HCT116 (cell line): Measurements from ENCODE around the gene ZBED6. TPM values are rescaled to one million over a fixed set of nuclear protein-coding genes. Genes with fewer than 3 reads are reported as not detected.

Experiments used
- ATAC-seq: fragments of 200-7000 bp; cut with Tn5 transposase; 2 replicates; pipeline ENCODE4 v1.9.1; 2020; ENCODE audit warnings: mild to moderate bottlenecking, moderate library complexity
- BruUV-seq: library from RNA; stranded (reverse); fragments of 400-500 nt; replicated peaks from 2 replicates; lab custom pipeline; 2021; lab: Mats Ljungman, UMichigan
- CTCF ChIA-PET: fragments of 300-600 bp; sonication (Branson Sonifier 250); formaldehyde crosslinking; loops from one replicate; lab custom pipeline; 2021; ENCODE audit warnings: antibody characterized with exemption; lab: Charles Lee
- POLR2A ChIA-PET: fragments of 300-600, 350-600 bp; sonication (Branson Sonifier 250); formaldehyde crosslinking; loops from one replicate; lab custom pipeline; 2021; ENCODE audit warnings: antibody characterized with exemption; lab: Charles Lee
- RAD21 ChIA-PET, 2 experiments: fragments of 300-600 bp; sonication (Branson Sonifier 250); formaldehyde crosslinking; loops; one replicate each; lab custom pipeline; 2023; ENCODE audit warnings: low total read pairs in 2 of 2; ENCODE audit not compliant: uncharacterized antibody in 2 of 2, unreplicated experiment in 2 of 2, low non-redundant PET in 1 of 2; lab: Charles Lee
- DNase-seq: peaks from one replicate; pipeline ENCODE4 v3.0.0-alpha.2; 2010; ENCODE audit warnings: low read depth, low spot score
- H2AFZ ChIP-seq: fragments of 200-600 bp; shearing (Covaris generic), sonication (generic); 2 replicates; pipeline ENCODE4 v1.6.1; 2017; ENCODE audit warnings: low read depth, mixed run types, mixed read lengths, antibody characterized with exemption, low read length; ENCODE audit not compliant: poor library complexity, severe bottlenecking
- H3K27ac ChIP-seq: 2 replicates; pipeline ENCODE4 v1.5.1; 2012; ENCODE audit warnings: low read depth, low read length
- H3K27me3 ChIP-seq: fragments of 200-600 bp; sonication (generic); 2 replicates; pipeline ENCODE4 v1.6.1; 2016; ENCODE audit warnings: mixed run types, low read length, mixed read lengths; ENCODE audit not compliant: insufficient read depth
- H3K36me3 ChIP-seq, 2 experiments: fragments of 200-500 bp in 1 of 2; fragments of 200-600 bp in 1 of 2; sonication (Bioruptor generic) in 1 of 2; sonication (generic) in 1 of 2; 2 replicates each; pipeline versions ENCODE4 v1.5.1 to v1.6.1; 2014 to 2016; ENCODE audit warnings: low read length in 2 of 2, inconsistent platforms in 1 of 2, mixed read lengths in 1 of 2, mixed run types in 1 of 2; ENCODE audit not compliant: insufficient read depth in 2 of 2, control insufficient read depth in 1 of 2
- H3K4me1 ChIP-seq, 2 experiments: fragments of 200-600 bp in 1 of 2; sonication (generic) in 1 of 2; 2 replicates each; pipeline versions ENCODE4 v1.5.1 to v1.6.1; 2012 to 2017; ENCODE audit warnings: low read length in 2 of 2, inconsistent platforms in 1 of 2, mild to moderate bottlenecking in 1 of 2, mixed read lengths in 1 of 2, mixed run types in 1 of 2, moderate library complexity in 1 of 2; ENCODE audit not compliant: insufficient read depth in 2 of 2, control insufficient read depth in 1 of 2
- H3K4me2 ChIP-seq: fragments of 200-600 bp; sonication (generic); 2 replicates; pipeline ENCODE4 v1.6.1; 2017; ENCODE audit warnings: mixed run types, low read length, mixed read lengths
- H3K4me3 ChIP-seq, 2 experiments: fragments of 200-600 bp in 1 of 2; sonication (generic) in 1 of 2; replicated peaks in 1 of 2; 2 replicates each; pipeline ENCODE4 v1.5.1; 2011 to 2016; ENCODE audit warnings: low read length in 2 of 2, control low read depth in 1 of 2, low read depth in 1 of 2, mild to moderate bottlenecking in 1 of 2, mixed read lengths in 1 of 2, mixed run types in 1 of 2
- H3K79me2 ChIP-seq: fragments of 200-600 bp; sonication (generic); 2 replicates; pipeline ENCODE4 v1.6.1; 2017; ENCODE audit warnings: mild to moderate bottlenecking, mixed run types, low read length, moderate library complexity, mixed read lengths; ENCODE audit not compliant: insufficient read depth
- H3K9ac ChIP-seq: fragments of 200-600 bp; sonication (generic); 2 replicates; pipeline ENCODE4 v1.6.1; 2016; ENCODE audit warnings: low read length, mixed read lengths
- H3K9me2 ChIP-seq: fragments of 200-600 bp; sonication (generic), shearing (Covaris generic); 2 replicates; pipeline ENCODE4 v1.6.1; 2017; ENCODE audit warnings: mixed run types, mild to moderate bottlenecking, moderate library complexity; ENCODE audit not compliant: insufficient read depth
- H3K9me3 ChIP-seq, 2 experiments: fragments of 200-500 bp in 1 of 2; fragments of 200-600 bp in 1 of 2; sonication (Bioruptor generic) in 1 of 2; sonication (generic) in 1 of 2; 2 replicates each; pipeline ENCODE4 v1.6.1; 2014 to 2017; ENCODE audit warnings: low read length in 2 of 2, mixed read lengths in 2 of 2, inconsistent platforms in 1 of 2, low read depth in 1 of 2, mild to moderate bottlenecking in 1 of 2, mixed run types in 1 of 2, moderate library complexity in 1 of 2; ENCODE audit not compliant: control insufficient read depth in 1 of 2, insufficient read depth in 1 of 2
- H4K20me1 ChIP-seq: fragments of 200-600 bp; sonication (generic), shearing (Covaris generic); 2 replicates; pipeline ENCODE4 v1.6.1; 2017; ENCODE audit warnings: mixed run types, mild to moderate bottlenecking, moderate library complexity; ENCODE audit not compliant: insufficient read depth
- CEBPB ChIP-seq: IDR thresholded peaks from 2 replicates; pipeline ENCODE4 v1.6.1; 2012; ENCODE audit warnings: low read depth
- CTCF ChIP-seq, 3 experiments: fragments of 200-600 bp in 1 of 3; sonication (generic) in 1 of 3; IDR thresholded peaks in 2 of 3; conservative IDR thresholded peaks in 1 of 3; 2 replicates each; pipeline ENCODE4 v1.5.1; 2012 to 2017; ENCODE audit warnings: low read depth in 2 of 3, low read length in 2 of 3, antibody characterized with exemption in 1 of 3, borderline replicate concordance in 1 of 3, control low read depth in 1 of 3, mild to moderate bottlenecking in 1 of 3, mixed read lengths in 1 of 3, mixed run types in 1 of 3, moderate library complexity in 1 of 3; ENCODE audit not compliant: insufficient read depth in 1 of 3
- ELF1 ChIP-seq: IDR thresholded peaks from 2 replicates; pipeline ENCODE4 v1.6.1; 2012; ENCODE audit warnings: low read depth, borderline replicate concordance
- EZH2 ChIP-seq: fragments of 200-600 bp; sonication (generic); IDR thresholded peaks from 2 replicates; pipeline ENCODE4 v1.6.1; 2017; ENCODE audit warnings: antibody characterized with exemption, mixed run types
- EZH2phosphoT487 ChIP-seq: fragments of 200-600 bp; IDR thresholded peaks from 2 replicates; pipeline ENCODE4 v1.6.1; 2018; ENCODE audit warnings: antibody characterized with exemption, borderline replicate concordance
- FOSL1 ChIP-seq: IDR thresholded peaks from 2 replicates; pipeline ENCODE4 v1.6.1; 2012; ENCODE audit warnings: low read depth
- JUND ChIP-seq: IDR thresholded peaks from 2 replicates; pipeline ENCODE4 v1.6.1; 2012
- MAX ChIP-seq: IDR thresholded peaks from 2 replicates; pipeline ENCODE4 v1.6.1; 2012
- POLR2AphosphoS5 ChIP-seq: IDR thresholded peaks from 2 replicates; pipeline ENCODE4 v1.6.1; 2011; ENCODE audit warnings: mild to moderate bottlenecking, low read depth, low read length, moderate library complexity
- RAD21 ChIP-seq: IDR thresholded peaks from 2 replicates; pipeline ENCODE4 v1.6.1; 2012; ENCODE audit warnings: low read depth, mild to moderate bottlenecking
- REST ChIP-seq: IDR thresholded peaks from 2 replicates; pipeline ENCODE4 v1.6.1; 2012; ENCODE audit warnings: low read depth
- SIN3A ChIP-seq: IDR thresholded peaks from 2 replicates; pipeline ENCODE4 v1.6.1; 2012; ENCODE audit warnings: low read depth
- SP1 ChIP-seq: IDR thresholded peaks from 2 replicates; pipeline ENCODE4 v1.6.1; 2012; ENCODE audit warnings: low read depth
- SRF ChIP-seq: IDR thresholded peaks from 2 replicates; pipeline ENCODE4 v1.6.1; 2012; ENCODE audit warnings: low read depth
- ZNF274 ChIP-seq: fragments of 200-500 bp; sonication (Bioruptor generic); IDR thresholded peaks from 2 replicates; pipeline ENCODE4 v1.6.1; 2014; ENCODE audit warnings: mild to moderate bottlenecking, low read depth, low read length, inconsistent platforms
- intact Hi-C: fragments of 100-400 bp; cut with micrococcal nuclease; formaldehyde crosslinking; loops from 2 replicates; pipeline ENCODE4 v1.10.0; 2022
- total RNA-seq: library from RNA; stranded (reverse); gene quantifications from one replicate; pipeline ENCODE4 v1.2.1, GENCODE V29; 2021; ENCODE audit not compliant: unreplicated experiment

The ZBED6 gene
- total RNA-seq, 1 experiment from 2014 or later, result 26.9 TPM

- H3K4me1 ChIP-seq, result no peaks in the 10 kb centered on the region
- no peak overlapping the region for H3K4me3 ChIP-seq
- ChIA-PET CTCF (no interaction called here), POLR2A (no interaction called here), RAD21 (no interaction called here)
- H2AFZ ChIP-seq, result no peak overlapping the region
- no peak overlapping the region for H3K27ac ChIP-seq
- TF ChIP-seq EZH2phosphoT487 (no peak), SP1 (no peak), CTCF (IDR thresholded peaks at IDR 0.05 in 2 of 3, conservative IDR thresholded peaks at IDR 0.05 in 1 of 3; ENCODE audit: borderline replicate concordance in 1 of 3, insufficient read depth in 1 of 3, low read depth in 2 of 3, low read length in 2 of 3) (no peak), SRF (no peak), MAX (no peak), EZH2 (no peak), JUND (no peak), REST (no peak), SIN3A (no peak), CEBPB (no peak), RAD21 (no peak), POLR2AphosphoS5 (no peak), ZNF274 (no peak), ELF1 (no peak), FOSL1 (no peak)
- no peaks in the 10 kb centered on the region for H3K27me3 ChIP-seq
- peaks cover 7% of the 10 kb centered on the region; the same call in 1 of the 2 replicates for H4K20me1 ChIP-seq
- H3K36me3 ChIP-seq, result peaks cover 41 to 45% of the 10 kb centered on the region in 2 experiments
- DNase-seq, result no peak
- H3K79me2 ChIP-seq, result peaks cover 84% of the 10 kb centered on the region
- no peaks in the 10 kb centered on the region for H3K9me3 ChIP-seq
- intact Hi-C loops, result no loop called here
- BruUV-seq, result no TSS peak
- H3K9ac ChIP-seq, result no peak overlapping the region
- H3K9me2 ChIP-seq, result no peaks in the 10 kb centered on the region
- H3K4me2 ChIP-seq, result no peak overlapping the region
- no peak for ATAC-seq
Observed at GRCh38 chr1:203818399-203818798, 23.0 kb downstream of the ZBED6 start.
